Left lung (tissue), 10 donors: Measurements from ENCODE around the gene MGA. TPM values are rescaled to one million over a fixed set of nuclear protein-coding genes. Genes with fewer than 3 reads are reported as not detected.

Source experiments
- ATAC-seq: fragments of 200-7000 bp; cut with Tn5 transposase; one replicate; pipeline ENCODE4 v1.9.1; 2020; ENCODE audit warnings: moderate library complexity
- DNase-seq, 4 donors: peaks; one replicate each; pipeline ENCODE4 v3.0.0-alpha.2; 2013 to 2020
- H3K27ac ChIP-seq, 2 donors: fragments of 200-600 bp; sonication (generic) in 1 of 2; one replicate each; pipeline versions ENCODE4 v1.5.0 to v1.8.0; 2020 to 2021
- H3K27me3 ChIP-seq, 2 donors: fragments of 200-600 bp; sonication (generic) in 1 of 2; one replicate each; pipeline versions ENCODE4 v1.5.0 to v1.8.0; 2020 to 2021
- H3K36me3 ChIP-seq, 2 donors: fragments of 200-600 bp; sonication (generic) in 1 of 2; one replicate each; pipeline versions ENCODE4 v1.5.0 to v1.8.0; 2020 to 2021
- H3K4me1 ChIP-seq, 2 donors: fragments of 200-600 bp; one replicate each; pipeline ENCODE4 v1.8.0; 2021
- H3K4me3 ChIP-seq, 2 donors: fragments of 200-600 bp; sonication (generic) in 1 of 2; one replicate each; pipeline versions ENCODE4 v1.5.0 to v1.8.0; 2020 to 2021; ENCODE audit warnings: mild to moderate bottlenecking in 1 of 2
- H3K9me3 ChIP-seq, 2 donors: fragments of 200-600 bp; sonication (generic) in 1 of 2; one replicate each; pipeline versions ENCODE4 v1.5.0 to v1.8.0; 2020 to 2021
- CTCF ChIP-seq, 2 donors: fragments of 200-600 bp; sonication (generic) in 1 of 2; IDR thresholded peaks; one replicate each; pipeline versions ENCODE4 v1.5.0 to v1.8.0; 2021; ENCODE audit warnings: antibody characterized with exemption in 2 of 2
- intact Hi-C, 2 donors: fragments of 100-400 bp; cut with DNase I; formaldehyde crosslinking; loops; one replicate each; pipeline versions ENCODE4 v1.11.2 to v1.14.2; 2022
- polyA plus RNA-seq, 6 donors: library from polyadenylated mRNA; unstranded; fragments of 120-200 nt; gene quantifications; one replicate each; pipeline ENCODE4 v1.2.1, GENCODE V29; 2013; ENCODE audit not compliant: insufficient read length in 6 of 6
- total RNA-seq, 2 donors: library from RNA; stranded (reverse); fragmentation: NEBNext Ultra II Directional; extraction: Animal tissue kit (Norgen Biotek cat#: 25700); gene quantifications; one replicate each; pipeline ENCODE4 v1.2.1, GENCODE V29; 2021
- donor health status: DM: no; HTN: yes; CAD: no.
- donor health status: DM: no; HTN: no; CAD: no.

Gene MGA
- total and polyA plus RNA-seq, 8 donors: 33.4 to 41.7 (median 39.2) TPM

- intact Hi-C loops: no loop called here
- no peak for DNase-seq
- no peak overlapping the region for H3K4me3 ChIP-seq
- no peaks in the 10 kb centered on the region for H3K9me3 ChIP-seq
- ATAC-seq: no peak
- TF ChIP-seq CTCF (IDR thresholded peaks at IDR 0.05): no peak
- no peaks in the 10 kb centered on the region for H3K36me3 ChIP-seq
- H3K4me1 ChIP-seq: peaks cover 31 to 44% of the 10 kb centered on the region in 2 donors
- no peaks in the 10 kb centered on the region for H3K27me3 ChIP-seq
- peak overlapping the region; percentile 39 to 49 for H3K27ac ChIP-seq
These were observed 120.1 kb downstream of the MGA start for GRCh38 chr15:41780266-41780665.

DNA sequence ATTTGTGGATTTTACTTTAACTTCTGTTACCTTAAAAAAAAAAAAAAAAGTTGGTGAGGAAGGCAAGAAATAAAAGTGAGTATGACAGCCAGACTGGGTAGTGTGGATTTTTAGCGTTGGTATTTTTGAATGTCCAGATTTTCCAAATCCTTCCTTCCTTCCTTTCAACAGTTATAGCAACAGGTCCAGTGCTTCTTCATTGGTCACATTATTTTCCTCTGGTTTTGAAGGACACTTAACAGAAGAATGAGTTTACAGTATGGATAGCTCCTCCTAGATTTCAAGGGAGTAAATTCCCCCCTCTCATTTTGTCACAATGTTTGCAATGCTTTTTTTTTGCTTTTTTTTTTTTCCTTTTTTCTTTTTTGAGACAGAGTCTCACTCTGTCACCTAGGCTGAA, 120.5 kb downstream of the MGA start:
- no peaks in the 10 kb centered on the region for H3K9me3 ChIP-seq
- no peak overlapping the region for H3K4me3 ChIP-seq
- H3K4me1 ChIP-seq: peaks cover 27 to 39% of the 10 kb centered on the region in 2 donors
- no peaks in the 10 kb centered on the region for H3K36me3 ChIP-seq
- no peak for TF ChIP-seq CTCF (IDR thresholded peaks at IDR 0.05)
- intact Hi-C loops: no loop called here
- ATAC-seq (peak; percentile 78), DNase-seq (no peak)
- H3K27ac ChIP-seq: peak overlapping the region; percentile 39 to 49
- no peaks in the 10 kb centered on the region for H3K27me3 ChIP-seq

DNA sequence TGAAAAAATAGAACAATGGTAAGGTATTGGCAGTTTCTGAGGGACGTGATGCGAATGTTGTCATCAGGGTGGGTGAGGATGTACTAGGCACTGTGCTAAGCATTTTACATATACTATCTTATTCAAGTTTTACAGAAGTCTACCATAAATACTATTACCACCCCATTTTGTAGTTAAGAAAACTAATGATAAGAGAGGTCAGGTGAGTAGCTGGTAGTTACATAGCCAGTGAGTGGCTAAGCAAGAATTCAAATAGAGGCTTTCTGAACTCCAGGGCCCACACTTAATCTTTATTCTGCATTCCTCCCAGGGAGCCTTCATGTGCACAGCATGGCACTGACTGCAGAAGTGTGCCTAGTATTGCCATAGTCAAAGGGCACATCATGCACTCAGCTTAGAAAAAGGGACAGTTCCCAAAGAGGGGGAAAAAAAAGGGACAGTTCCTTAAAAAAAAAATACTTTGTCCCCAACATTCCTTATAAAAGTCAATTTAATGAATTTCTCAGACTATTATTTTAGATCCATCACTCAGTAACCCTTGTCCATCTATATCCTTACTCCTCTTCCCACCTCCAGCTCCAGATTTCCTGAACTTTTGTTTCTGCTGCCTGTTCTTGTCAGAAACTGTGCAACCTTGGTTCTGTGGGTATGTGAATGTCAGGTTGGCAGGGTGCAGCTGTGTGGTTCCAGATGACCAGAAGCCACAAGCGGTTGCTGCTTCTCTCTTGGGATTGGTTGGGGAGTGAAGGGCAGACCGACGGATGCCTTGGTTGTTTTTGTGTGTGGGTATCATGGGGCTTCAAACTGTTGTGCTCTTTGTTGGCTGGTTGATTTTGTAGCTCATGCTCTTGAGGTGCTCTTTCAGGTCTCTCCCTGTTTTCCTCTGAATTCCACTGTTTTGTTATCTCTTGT, 122.4 kb downstream of the MGA start:
- Histone ChIP-seq H3K27me3 (no peaks in the 10 kb centered on the region), H3K4me1 (peaks cover 14 to 20% of the 10 kb centered on the region in 2 donors), H3K27ac (no peak overlapping the region), H3K4me3 (no peak overlapping the region), H3K9me3 (no peaks in the 10 kb centered on the region), H3K36me3 (no peaks in the 10 kb centered on the region)
- ATAC-seq (no peak), DNase-seq (no peak)
- intact Hi-C loops: no loop called here
- no peak for TF ChIP-seq CTCF (IDR thresholded peaks at IDR 0.05)

DNA sequence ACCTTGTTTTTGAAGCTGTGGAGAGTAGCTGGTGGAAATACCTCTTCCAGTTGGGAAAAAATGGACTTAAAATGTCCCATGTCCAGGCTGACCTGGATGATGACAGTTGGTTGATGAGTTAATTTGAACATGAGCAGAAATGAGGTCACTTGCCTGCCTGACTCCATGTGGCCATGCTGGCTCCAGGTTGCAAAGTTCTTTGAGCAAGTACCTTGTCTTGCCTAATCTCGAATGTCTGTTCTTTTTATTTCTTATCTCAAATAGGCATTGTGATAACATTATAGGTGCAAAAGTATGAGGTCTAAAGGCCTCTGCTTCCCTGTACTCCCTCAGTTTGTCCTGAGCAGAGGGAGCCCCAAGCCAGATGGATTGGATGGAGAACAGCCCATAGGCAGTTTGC, 123.1 kb downstream of the MGA start:
- intact Hi-C loops: no loop called here
- peaks cover 12 to 16% of the 10 kb centered on the region in 2 donors for H3K4me1 ChIP-seq
- ATAC-seq: no peak
- no peaks in the 10 kb centered on the region for H3K27me3 ChIP-seq
- no peaks in the 10 kb centered on the region for H3K9me3 ChIP-seq
- no peak for TF ChIP-seq CTCF (IDR thresholded peaks at IDR 0.05)
- no peak for DNase-seq
- H3K4me3 ChIP-seq: no peak overlapping the region
- H3K36me3 ChIP-seq: no peaks in the 10 kb centered on the region
- H3K27ac ChIP-seq: no peak overlapping the region

GRCh38 chr15:41788262-41788661, 128.1 kb downstream of the MGA start:
- no peak overlapping the region for H3K27ac ChIP-seq
- no peak for ATAC-seq
- H3K9me3 ChIP-seq: no peaks in the 10 kb centered on the region
- intact Hi-C loops: no loop called here
- no peaks in the 10 kb centered on the region for H3K27me3 ChIP-seq
- no peak for TF ChIP-seq CTCF (IDR thresholded peaks at IDR 0.05)
- H3K4me1 ChIP-seq: peaks cover 12 to 26% of the 10 kb centered on the region in 2 donors
- no peaks in the 10 kb centered on the region for H3K36me3 ChIP-seq
- no peak overlapping the region for H3K4me3 ChIP-seq
- DNase-seq: no peak
